Measurements from ENCODE around the gene TIMM21.
A peak's percentile ranks its signal among the peaks of the same experiment; 100 is the strongest.

The TIMM21 gene

GRCh38 chr18:74147779-74148542 is at the start of gene TIMM21, which contains the start of gene FBXO15:
TIMM21 (plus strand) TSS chr18:74148523; CDS start chr18:74148809, 286 bp downstream.
FBXO15 (minus strand) TSS chr18:74147834; CDS start chr18:74147785, 49 bp downstream.
- DNase-seq (ENCODE audit: insufficient read length, low spot score) (peak; percentile 81), FAIRE-seq (peak; percentile 100)

GRCh38 chr18:74108460-74108859 is 39.9 kb upstream of the TIMM21 start:
- FAIRE-seq (no peak), DNase-seq (ENCODE audit: insufficient read length, low spot score) (no peak)

GRCh38 chr18:74110149-74110548 is 38.2 kb upstream of the TIMM21 start:
- no peak for FAIRE-seq

GRCh38 chr18:74110976-74111375 is 37.3 kb upstream of the TIMM21 start:
- FAIRE-seq = no peak
- DNase-seq (ENCODE audit: insufficient read length, low spot score) = no peak

More at GRCh38 chr18:74110149-74110548, 38.2 kb upstream of the TIMM21 start:
- DNase-seq (ENCODE audit: insufficient read length, low spot score) = no peak

- no peak for DNase-seq (ENCODE audit: insufficient read length, low spot score)
- FAIRE-seq = no peak
Observed at GRCh38 chr18:74113711-74114110, 34.6 kb upstream of the TIMM21 start.

GRCh38 chr18:74114116-74114515 is 34.2 kb upstream of the TIMM21 start:
- DNase-seq (ENCODE audit: insufficient read length, low spot score) (no peak), FAIRE-seq (no peak)

GRCh38 chr18:74115046-74115445 is 33.3 kb upstream of the TIMM21 start:
- no peak for DNase-seq (ENCODE audit: insufficient read length, low spot score)

GRCh38 chr18:74116633-74117554 is 31.4 kb upstream of the TIMM21 start:
- no peak for FAIRE-seq
- DNase-seq (ENCODE audit: insufficient read length, low spot score) = no peak

More at GRCh38 chr18:74115046-74115445, 33.3 kb upstream of the TIMM21 start:
- no peak for FAIRE-seq

- FAIRE-seq (no peak), DNase-seq (ENCODE audit: insufficient read length, low spot score) (no peak)
Observed at GRCh38 chr18:74123200-74123599, 25.1 kb upstream of the TIMM21 start.

GRCh38 chr18:74124642-74125041 is 23.7 kb upstream of the TIMM21 start:
- FAIRE-seq (no peak), DNase-seq (ENCODE audit: insufficient read length, low spot score) (no peak)

- FAIRE-seq = no peak
Observed at GRCh38 chr18:74126684-74127655, 21.4 kb upstream of the TIMM21 start.

GRCh38 chr18:74128159-74128558 is 20.2 kb upstream of the TIMM21 start:
- no peak for FAIRE-seq

More at GRCh38 chr18:74126684-74127655, 21.4 kb upstream of the TIMM21 start:
- DNase-seq (ENCODE audit: insufficient read length, low spot score) = no peak

GRCh38 chr18:74131124-74131523 is 17.2 kb upstream of the TIMM21 start:
- FAIRE-seq (no peak), DNase-seq (ENCODE audit: insufficient read length, low spot score) (no peak)

More at GRCh38 chr18:74128159-74128558, 20.2 kb upstream of the TIMM21 start:
- DNase-seq (ENCODE audit: insufficient read length, low spot score) = no peak

- FAIRE-seq = no peak
Observed at GRCh38 chr18:74132201-74132600, 16.1 kb upstream of the TIMM21 start.

GRCh38 chr18:74137920-74138538 is 10.3 kb upstream of the TIMM21 start:
- FAIRE-seq (no peak), DNase-seq (ENCODE audit: insufficient read length, low spot score) (no peak)

More at GRCh38 chr18:74132201-74132600, 16.1 kb upstream of the TIMM21 start:
- no peak for DNase-seq (ENCODE audit: insufficient read length, low spot score)

GRCh38 chr18:74139411-74139810 is 8.9 kb upstream of the TIMM21 start:
- DNase-seq (ENCODE audit: insufficient read length, low spot score) (no peak), FAIRE-seq (no peak)

GRCh38 chr18:74139888-74140287 is 8.4 kb upstream of the TIMM21 start:
- no peak for FAIRE-seq
- DNase-seq (ENCODE audit: insufficient read length, low spot score) = no peak

- FAIRE-seq (no peak), DNase-seq (ENCODE audit: insufficient read length, low spot score) (no peak)
Observed at GRCh38 chr18:74140582-74140981, 7.7 kb upstream of the TIMM21 start.

- DNase-seq (ENCODE audit: insufficient read length, low spot score) (no peak), FAIRE-seq (no peak)
Observed at GRCh38 chr18:74141667-74142066, 6.7 kb upstream of the TIMM21 start.

GRCh38 chr18:74142252-74142651 is 6.1 kb upstream of the TIMM21 start:
- DNase-seq (ENCODE audit: insufficient read length, low spot score) (no peak), FAIRE-seq (no peak)

All from GM19239 (cell line).